ENCODE data around the gene CDK17. TPM values are rescaled to one million over a fixed set of nuclear protein-coding genes. Genes with fewer than 3 reads are reported as not detected.

Gene CDK17
- total RNA-seq, 2 experiments from 2014 or later = 28.4 to 29.0 TPM

DNA sequence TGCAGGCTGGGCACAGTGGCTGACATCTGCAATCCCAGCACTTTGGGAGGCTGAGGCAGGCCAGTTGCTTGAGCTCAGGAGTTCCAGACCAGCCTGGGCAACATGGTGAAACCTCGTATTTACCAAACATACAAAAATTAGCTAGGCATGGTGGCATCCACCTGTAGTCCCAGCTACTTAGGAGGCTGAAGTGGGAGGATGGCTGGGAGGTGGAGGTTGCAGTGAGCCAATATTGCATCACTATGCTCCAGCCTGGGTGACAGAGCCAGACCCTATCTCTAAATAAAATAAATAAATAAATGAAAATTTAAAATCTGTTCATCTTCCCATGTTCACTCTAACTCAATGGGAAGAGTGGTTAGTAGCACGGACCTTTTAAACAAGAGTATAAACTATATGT, 134.8 kb downstream of the CDK17 start:
- no peak for DNase-seq
- POLR2A ChIA-PET = interaction anchor here (1.5 to 2.4 kb wide), 2 partner anchors 9 to 134 kb away, joined by 3 to 6 read pairs; partner anchors contain the start of gene CDK17
- peaks cover 13% of the 10 kb centered on the region for H3K4me1 Mint-ChIP-seq (ENCODE audit: low read depth)

GRCh38 chr12:96263449-96263902, 136.8 kb downstream of the CDK17 start:
- Mint-ChIP-seq H3K9me3 (no peaks in the 10 kb centered on the region), H3K27me3 (no peaks in the 10 kb centered on the region), H3K4me1 (ENCODE audit: low read depth) (peaks cover 12% of the 10 kb centered on the region), H3K36me3 (ENCODE audit: low read depth) (peaks cover 39% of the 10 kb centered on the region), H3K27ac (peak overlapping the region; percentile 64), H3K4me3 (no peak overlapping the region)
- CTCF ChIA-PET = interaction anchor here (1.4 kb wide), 2 partner anchors 48 to 211 kb away, joined by 3 to 5 read pairs; no protein-coding TSS in a partner anchor
- ATAC-seq = no peak
- POLR2A ChIA-PET = interaction anchor here (0.5 to 1.0 kb wide), 3 partner anchors 8 to 18 kb away, joined by 3 read pairs; no protein-coding TSS in a partner anchor
- intact Hi-C loops (cut with micrococcal nuclease) = no loop called here
- DNase-seq = no peak
- no peak for TF ChIP-seq CTCF (IDR thresholded peaks at IDR 0.05)

More for the DNA sequence above, 134.8 kb downstream of the CDK17 start:
- ATAC-seq = no peak
- no peak overlapping the region for H3K27ac Mint-ChIP-seq
- H3K4me3 Mint-ChIP-seq = no peak overlapping the region
- no peak for TF ChIP-seq CTCF (IDR thresholded peaks at IDR 0.05)
- H3K27me3 Mint-ChIP-seq = no peaks in the 10 kb centered on the region
- H3K9me3 Mint-ChIP-seq = no peaks in the 10 kb centered on the region
- CTCF ChIA-PET = interaction anchor here (0.7 to 1.4 kb wide), 3 partner anchors 16 to 251 kb away, joined by 3 to 4 read pairs (median 3); no protein-coding TSS in a partner anchor
- peaks cover 41% of the 10 kb centered on the region for H3K36me3 Mint-ChIP-seq (ENCODE audit: low read depth)
- intact Hi-C loops (cut with micrococcal nuclease) = no loop called here

- TF ChIP-seq CTCF (IDR thresholded peaks at IDR 0.05) = no peak
- Mint-ChIP-seq H3K36me3 (ENCODE audit: low read depth) (peaks cover 35% of the 10 kb centered on the region), H3K9me3 (no peaks in the 10 kb centered on the region), H3K4me1 (ENCODE audit: low read depth) (peaks cover 6% of the 10 kb centered on the region), H3K4me3 (no peak overlapping the region), H3K27me3 (no peaks in the 10 kb centered on the region), H3K27ac (no peak overlapping the region)
- CTCF ChIA-PET = interaction anchor here (0.6 to 1.0 kb wide), 2 partner anchors 46 to 255 kb away, joined by 3 read pairs; no protein-coding TSS in a partner anchor
- POLR2A ChIA-PET = no interaction called here
- no peak for DNase-seq
- intact Hi-C loops (cut with micrococcal nuclease) = no loop called here
- ATAC-seq = no peak
These were observed 138.7 kb downstream of the CDK17 start for GRCh38 chr12:96261557-96261956.

DNA sequence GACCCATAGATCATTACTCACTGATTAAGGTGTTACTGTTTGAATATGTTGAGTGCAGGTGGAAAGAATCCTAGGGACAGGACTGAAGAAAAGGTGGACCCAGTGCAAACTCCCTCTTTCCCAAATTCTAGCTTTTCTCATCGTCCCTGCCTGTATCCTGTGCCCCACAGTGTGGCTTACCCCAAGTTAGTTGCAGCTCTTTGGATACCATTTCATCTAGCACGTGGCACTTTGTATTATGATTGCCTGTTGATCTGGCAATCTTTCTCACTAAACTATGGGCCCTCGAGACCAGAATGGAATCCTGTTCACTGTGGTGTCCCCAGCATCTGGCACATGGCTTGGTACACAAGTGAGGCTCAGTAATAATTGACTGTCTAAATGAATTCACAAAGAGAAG, 139.6 kb downstream of the CDK17 start:
- POLR2A ChIA-PET = no interaction called here
- intact Hi-C loops (cut with micrococcal nuclease) = no loop called here
- TF ChIP-seq CTCF (IDR thresholded peaks at IDR 0.05) = no peak
- H3K27ac Mint-ChIP-seq = peak overlapping the region; percentile 24
- DNase-seq (no peak), ATAC-seq (no peak)
- CTCF ChIA-PET = no interaction called here
- peaks cover 6% of the 10 kb centered on the region for H3K4me1 Mint-ChIP-seq (ENCODE audit: low read depth)
- H3K9me3 Mint-ChIP-seq = no peaks in the 10 kb centered on the region
- H3K27me3 Mint-ChIP-seq = no peaks in the 10 kb centered on the region
- H3K36me3 Mint-ChIP-seq (ENCODE audit: low read depth) = peaks cover 35% of the 10 kb centered on the region
- H3K4me3 Mint-ChIP-seq = no peak overlapping the region

- H3K4me3 Mint-ChIP-seq = no peak overlapping the region
- peaks cover 6% of the 10 kb centered on the region for H3K4me1 Mint-ChIP-seq (ENCODE audit: low read depth)
- ChIA-PET POLR2A (no interaction called here), CTCF (interaction anchor here (0.8 kb wide), 1 partner anchor 50 kb away, joined by 3 read pairs; no protein-coding TSS in a partner anchor)
- no peak overlapping the region for H3K27ac Mint-ChIP-seq
- peaks cover 35% of the 10 kb centered on the region for H3K36me3 Mint-ChIP-seq (ENCODE audit: low read depth)
- no peak for ATAC-seq
- H3K27me3 Mint-ChIP-seq = no peaks in the 10 kb centered on the region
- no peak for TF ChIP-seq CTCF (IDR thresholded peaks at IDR 0.05)
- intact Hi-C loops (cut with micrococcal nuclease) = no loop called here
- no peaks in the 10 kb centered on the region for H3K9me3 Mint-ChIP-seq
- no peak for DNase-seq
These were observed 140.0 kb downstream of the CDK17 start for GRCh38 chr12:96260231-96260630.

All from activated CD8-positive, alpha-beta T cell treated with anti-CD3 and anti-CD28 coated beads for 36 hours (primary cell).